IPS-18c (cell line): Measurements from ENCODE around the gene TENT5C.

ENCODE experiments used
- H3K4me3 ChIP-seq: 2 replicates; pipeline ENCODE4 v1.7.0; 2013; ENCODE audit warnings: low read depth, mild to moderate bottlenecking, low read length, moderate library complexity; ENCODE audit not compliant: insufficient read depth
- H3K9me3 ChIP-seq: one replicate; pipeline ENCODE4 v1.6.1; 2013; ENCODE audit warnings: mild to moderate bottlenecking, low read length, moderate library complexity; ENCODE audit not compliant: control insufficient read depth, insufficient read depth

The TENT5C gene

GRCh38 chr1:117671781-117672501 is 66.1 kb downstream of the TENT5C start:
- Histone ChIP-seq H3K4me3 (no peak overlapping the region), H3K9me3 (no peaks in the 10 kb centered on the region)

GRCh38 chr1:117672756-117673155 is 66.9 kb downstream of the TENT5C start:
- Histone ChIP-seq H3K9me3 (no peaks in the 10 kb centered on the region), H3K4me3 (no peak overlapping the region)

GRCh38 chr1:117673405-117673804 is 67.6 kb downstream of the TENT5C start:
- Histone ChIP-seq H3K9me3 (no peaks in the 10 kb centered on the region), H3K4me3 (no peak overlapping the region)

GRCh38 chr1:117674521-117675400 is 68.9 kb downstream of the TENT5C start:
- H3K4me3 ChIP-seq, result no peak overlapping the region

GRCh38 chr1:117675907-117676430 is 70.1 kb downstream of the TENT5C start:
- Histone ChIP-seq H3K4me3 (no peak overlapping the region), H3K9me3 (no peaks in the 10 kb centered on the region)

More at GRCh38 chr1:117674521-117675400, 68.9 kb downstream of the TENT5C start:
- H3K9me3 ChIP-seq, result no peaks in the 10 kb centered on the region

GRCh38 chr1:117676615-117677130 is 70.8 kb downstream of the TENT5C start:
- no peaks in the 10 kb centered on the region for H3K9me3 ChIP-seq
- no peak overlapping the region for H3K4me3 ChIP-seq
